Activated T-helper 1 cell treated with anti-CD3 and anti-CD28 coated beads, Interleukin-12 subunit alpha, Interleukin-12 subunit beta, Interleukin-2, Interleukin-4 antibody, amounts not matched to agents 30 ng/mL and 10 ng/mL and 1 ng/mL, durations not matched to agents 14 hours and 24 hours and 36 hours (primary cell): ENCODE results near the gene SMARCC2. TPM values are rescaled to one million over a fixed set of nuclear protein-coding genes. Genes with fewer than 3 reads are reported as not detected.

Experiments
- DNase-seq: peaks from one replicate; pipeline ENCODE4 v3.0.0; 2021; ENCODE audit warnings: low spot score
- H3K27ac Mint-ChIP-seq: one replicate; pipeline ENCODE4 v1.8.0; 2021; ENCODE audit warnings: mild to moderate bottlenecking, mixed read lengths
- H3K27me3 Mint-ChIP-seq: one replicate; pipeline ENCODE4 v1.8.0; 2022; ENCODE audit warnings: mild to moderate bottlenecking, moderate library complexity, mixed read lengths; ENCODE audit not compliant: insufficient read depth
- H3K36me3 Mint-ChIP-seq: one replicate; pipeline ENCODE4 v1.8.0; 2021; ENCODE audit warnings: low read depth, mixed read lengths
- H3K4me1 Mint-ChIP-seq: one replicate; pipeline ENCODE4 v1.8.0; 2021; ENCODE audit warnings: low read depth, mixed read lengths
- H3K4me3 Mint-ChIP-seq: one replicate; pipeline ENCODE4 v1.8.0; 2021; ENCODE audit warnings: mild to moderate bottlenecking, moderate library complexity, mixed read lengths
- H3K9me3 Mint-ChIP-seq: one replicate; pipeline ENCODE4 v1.8.0; 2021; ENCODE audit warnings: mixed read lengths
- intact Hi-C: fragments of 100-400 bp; cut with micrococcal nuclease; formaldehyde crosslinking; loops from one replicate; pipeline ENCODE4 v1.15.1; 2024
- total RNA-seq: library from RNA; stranded (reverse); gene quantifications from 2 replicates; pipeline ENCODE4 v1.2.3, GENCODE V29; 2022

SMARCC2 gene
- 124 and 132 TPM in 2 replicates for total RNA-seq

DNA sequence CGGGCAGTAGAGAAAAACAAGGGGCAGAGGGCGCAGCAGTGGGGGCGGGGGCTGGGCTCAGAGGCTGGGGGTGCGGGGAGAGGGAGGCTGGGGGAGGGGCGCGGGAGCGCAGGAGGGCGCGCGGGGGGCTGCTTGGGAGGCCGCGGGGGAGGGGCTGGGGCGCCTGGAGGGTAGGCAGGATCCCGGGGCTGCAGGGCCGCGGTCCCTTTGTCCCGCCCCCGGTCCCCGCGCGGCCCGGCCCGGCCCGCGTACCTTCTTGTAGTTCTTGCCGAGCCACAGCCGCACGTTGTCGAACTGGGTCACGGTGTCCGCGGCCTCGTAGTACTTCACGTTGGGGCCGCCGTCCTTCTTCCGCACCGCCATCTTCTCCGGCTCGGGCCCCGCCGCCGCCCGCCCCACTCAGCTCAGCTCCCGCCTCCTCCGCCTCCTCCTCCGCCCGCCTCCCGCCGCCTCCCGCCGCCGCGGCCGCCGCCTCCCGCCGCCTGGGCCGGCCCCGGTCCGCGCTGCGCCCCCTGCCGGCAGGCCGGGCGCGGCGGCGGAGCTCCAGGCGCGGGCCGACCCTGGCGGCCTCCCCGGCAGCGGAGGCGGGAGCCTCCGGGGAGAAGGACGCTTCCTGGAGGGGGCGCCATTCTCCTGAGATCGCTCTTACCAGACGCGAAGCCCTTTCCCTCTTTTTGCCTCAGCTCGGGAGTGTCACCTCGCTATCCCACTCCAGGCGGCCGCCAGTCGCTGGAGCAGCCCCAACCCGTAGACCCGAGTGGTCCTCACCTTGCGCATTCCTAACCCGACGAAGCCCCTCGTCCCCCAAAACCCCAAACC lies at the start of gene SMARCC2:
Gene SMARCC2 (minus strand): TSS at position 385 of the 819 bp plus-strand sequence. CDS start 22 bp downstream, at position 363.
- no peaks in the 10 kb centered on the region for H3K9me3 Mint-ChIP-seq

DNA sequence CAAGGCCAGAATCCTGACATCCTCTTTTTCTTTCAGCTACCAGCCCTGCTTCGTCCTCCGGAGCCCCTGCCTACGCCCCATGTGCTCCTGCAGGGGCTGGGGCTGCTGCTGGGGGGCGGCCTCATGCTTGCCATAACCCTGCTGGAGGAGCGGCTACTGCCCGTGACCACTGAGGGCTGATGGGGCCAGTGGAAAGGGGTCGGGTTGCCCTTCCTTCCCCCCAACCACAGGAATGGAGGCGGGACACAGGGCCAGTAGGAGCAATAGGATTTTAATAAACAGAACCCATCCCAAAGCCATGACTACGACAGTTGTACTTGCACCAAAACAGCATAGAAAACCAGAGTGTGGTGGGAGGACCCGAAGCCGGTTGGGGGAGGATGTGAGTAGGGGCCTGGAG lies 48.3 kb upstream of the SMARCC2 start:
- Mint-ChIP-seq H3K4me3 (no peak overlapping the region), H3K9me3 (no peaks in the 10 kb centered on the region), H3K36me3 (peaks cover 10% of the 10 kb centered on the region), H3K4me1 (no peaks in the 10 kb centered on the region), H3K27ac (no peak overlapping the region), H3K27me3 (no peaks in the 10 kb centered on the region)
- intact Hi-C loops, result no loop called here
- no peak for DNase-seq

More for the DNA sequence above, at the start of gene SMARCC2:
- intact Hi-C loops, result loop anchor here (1.0 to 10.0 kb wide), 5 partner anchors 63 to 451 kb away; partner anchors contain the start of gene RPS26
- peak within 1 kb of the TSS; percentile 95 for H3K4me3 Mint-ChIP-seq
- DNase-seq, result peak; percentile 85
- peaks cover 55% of the 10 kb centered on the region for H3K4me1 Mint-ChIP-seq
- H3K27ac Mint-ChIP-seq, result peak within 1 kb of the TSS; percentile 96
- peaks cover 20% of the 10 kb centered on the region for H3K36me3 Mint-ChIP-seq
- peaks cover 2% of the 10 kb centered on the region for H3K27me3 Mint-ChIP-seq

DNA sequence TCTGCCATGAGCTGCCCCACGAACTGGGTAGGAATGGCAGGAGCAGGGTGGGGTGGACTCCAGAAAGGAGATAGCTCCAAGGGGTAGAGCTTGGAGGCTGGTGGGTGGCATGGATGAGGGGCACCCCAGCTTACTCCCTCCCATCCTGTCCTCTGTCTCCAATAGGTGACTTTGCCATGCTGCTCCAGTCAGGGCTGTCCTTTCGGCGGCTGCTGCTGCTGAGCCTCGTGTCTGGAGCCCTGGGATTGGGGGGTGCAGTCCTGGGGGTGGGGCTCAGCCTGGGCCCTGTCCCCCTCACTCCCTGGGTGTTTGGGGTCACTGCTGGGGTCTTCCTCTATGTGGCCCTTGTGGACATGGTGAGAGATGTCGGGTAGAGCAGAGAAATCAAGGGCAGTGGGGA lies 47.7 kb upstream of the SMARCC2 start:
- Mint-ChIP-seq H3K4me1 (no peaks in the 10 kb centered on the region), H3K36me3 (peaks cover 9% of the 10 kb centered on the region), H3K9me3 (no peaks in the 10 kb centered on the region), H3K27me3 (no peaks in the 10 kb centered on the region), H3K4me3 (no peak overlapping the region), H3K27ac (no peak overlapping the region)
- DNase-seq, result no peak
- intact Hi-C loops, result no loop called here

DNA sequence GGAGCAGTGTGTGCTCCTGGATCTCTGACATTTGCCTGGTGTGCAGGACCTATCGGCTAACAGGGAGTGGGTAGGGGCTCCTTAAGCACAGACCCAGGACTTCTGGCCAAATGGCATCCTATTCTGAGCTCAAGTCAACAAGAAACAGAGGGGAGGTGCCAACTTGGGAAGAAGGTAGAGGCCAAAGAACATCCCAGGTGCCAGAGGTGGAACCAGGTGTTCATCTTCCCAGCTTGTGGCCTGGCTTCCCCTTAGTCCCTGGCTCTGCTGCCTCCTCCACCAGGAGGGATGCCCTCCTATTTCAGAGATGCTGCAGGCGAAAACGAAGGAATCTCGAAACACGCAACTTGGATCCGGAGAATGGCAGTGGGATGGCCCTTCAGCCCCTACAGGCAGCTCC lies 46.8 kb upstream of the SMARCC2 start:
- no peaks in the 10 kb centered on the region for H3K4me1 Mint-ChIP-seq
- H3K4me3 Mint-ChIP-seq, result no peak overlapping the region
- no peaks in the 10 kb centered on the region for H3K9me3 Mint-ChIP-seq
- DNase-seq, result no peak
- intact Hi-C loops, result no loop called here
- H3K36me3 Mint-ChIP-seq, result peaks cover 4% of the 10 kb centered on the region
- H3K27ac Mint-ChIP-seq, result no peak overlapping the region
- H3K27me3 Mint-ChIP-seq, result no peaks in the 10 kb centered on the region

DNA sequence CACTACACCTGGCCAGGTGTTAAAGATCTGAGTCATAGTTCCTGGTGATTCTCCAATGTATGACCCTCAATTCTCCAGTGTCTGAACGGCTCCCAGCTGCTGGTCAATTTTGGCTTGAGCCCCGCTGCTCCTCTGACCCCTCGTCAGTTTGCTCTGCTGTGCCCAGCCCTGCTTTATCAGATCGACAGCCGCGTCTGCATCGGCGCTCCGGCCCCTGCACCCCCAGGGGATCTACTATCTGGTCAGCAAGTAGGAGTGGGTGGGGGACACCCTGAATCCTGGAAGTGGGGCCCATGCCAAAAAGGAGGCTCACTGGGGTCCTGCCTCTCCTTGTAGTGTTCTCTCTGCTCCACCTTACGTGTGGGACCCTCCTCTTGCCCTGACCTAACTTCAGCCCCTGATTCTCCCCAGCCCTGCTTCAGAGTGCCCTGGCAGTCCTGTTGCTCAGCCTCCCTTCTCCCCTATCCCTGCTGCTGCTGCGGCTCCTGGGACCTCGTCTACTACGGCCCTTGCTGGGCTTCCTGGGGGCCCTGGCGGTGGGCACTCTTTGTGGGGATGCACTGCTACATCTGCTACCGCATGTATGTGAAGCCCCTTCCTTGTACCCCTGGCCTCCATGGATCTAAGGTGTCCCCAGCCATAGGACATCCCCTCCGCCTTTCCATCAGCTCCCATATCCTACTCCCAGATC lies 45.6 kb upstream of the SMARCC2 start:
- Mint-ChIP-seq H3K9me3 (no peaks in the 10 kb centered on the region), H3K4me1 (no peaks in the 10 kb centered on the region), H3K27ac (no peak overlapping the region), H3K36me3 (peaks cover 5% of the 10 kb centered on the region), H3K27me3 (no peaks in the 10 kb centered on the region), H3K4me3 (no peak overlapping the region)
- intact Hi-C loops, result no loop called here
- DNase-seq, result no peak

DNA sequence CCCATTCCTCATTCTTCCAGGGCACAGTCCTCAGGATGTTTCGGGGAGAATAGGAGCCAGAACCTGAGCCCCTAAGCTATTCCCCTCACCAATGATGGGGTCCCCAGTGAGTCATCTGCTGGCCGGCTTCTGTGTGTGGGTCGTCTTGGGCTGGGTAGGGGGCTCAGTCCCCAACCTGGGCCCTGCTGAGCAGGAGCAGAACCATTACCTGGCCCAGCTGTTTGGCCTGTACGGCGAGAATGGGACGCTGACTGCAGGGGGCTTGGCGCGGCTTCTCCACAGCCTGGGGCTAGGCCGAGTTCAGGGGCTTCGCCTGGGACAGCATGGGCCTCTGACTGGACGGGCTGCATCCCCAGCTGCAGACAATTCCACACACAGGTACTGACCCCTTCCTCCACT lies 41.9 kb upstream of the SMARCC2 start:
- Mint-ChIP-seq H3K36me3 (peaks cover 9% of the 10 kb centered on the region), H3K27ac (no peak overlapping the region), H3K27me3 (no peaks in the 10 kb centered on the region), H3K9me3 (no peaks in the 10 kb centered on the region), H3K4me1 (no peaks in the 10 kb centered on the region), H3K4me3 (no peak overlapping the region)
- intact Hi-C loops, result no loop called here
- DNase-seq, result no peak

DNA sequence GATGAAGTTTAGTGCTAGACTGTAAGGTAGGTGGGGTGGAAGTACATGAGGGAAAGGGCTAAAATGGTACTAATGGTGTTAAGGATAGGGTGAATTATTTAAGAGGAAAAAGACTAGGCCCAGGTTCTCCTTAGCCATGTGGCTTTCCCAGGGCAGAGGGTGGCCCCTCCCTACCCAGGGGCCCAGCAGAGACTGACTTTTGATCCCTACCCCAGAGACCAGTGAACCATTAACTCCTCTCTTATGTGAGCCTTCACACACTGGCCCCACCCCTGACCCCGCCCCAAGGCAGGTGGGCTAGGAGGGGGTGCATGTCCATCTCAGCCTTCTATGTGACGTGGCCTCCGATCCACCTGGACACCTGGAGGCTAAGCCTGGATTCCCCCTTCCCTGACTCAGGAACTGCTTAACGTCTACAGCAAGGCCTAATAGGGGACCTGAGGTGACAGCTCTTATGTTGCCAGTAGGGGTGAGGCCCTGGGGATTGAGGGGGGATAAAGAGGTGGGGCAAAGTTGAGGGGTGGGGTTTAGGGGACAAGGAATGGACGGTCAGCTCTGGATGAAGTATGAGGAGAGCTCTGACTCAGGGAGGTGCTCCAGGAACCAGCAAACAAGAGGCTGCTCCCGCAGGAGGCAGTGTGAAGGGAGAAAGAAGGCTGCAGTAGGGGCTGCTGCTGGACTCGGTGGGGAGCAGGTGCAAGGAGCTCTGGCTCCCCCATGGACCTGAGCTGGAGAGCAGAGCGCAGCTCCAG lies 41.3 kb upstream of the SMARCC2 start:
- intact Hi-C loops, result no loop called here
- Mint-ChIP-seq H3K4me3 (no peak overlapping the region), H3K4me1 (peaks cover 6% of the 10 kb centered on the region), H3K9me3 (no peaks in the 10 kb centered on the region), H3K27ac (no peak overlapping the region), H3K27me3 (no peaks in the 10 kb centered on the region), H3K36me3 (peaks cover 10% of the 10 kb centered on the region)
- no peak for DNase-seq

DNA sequence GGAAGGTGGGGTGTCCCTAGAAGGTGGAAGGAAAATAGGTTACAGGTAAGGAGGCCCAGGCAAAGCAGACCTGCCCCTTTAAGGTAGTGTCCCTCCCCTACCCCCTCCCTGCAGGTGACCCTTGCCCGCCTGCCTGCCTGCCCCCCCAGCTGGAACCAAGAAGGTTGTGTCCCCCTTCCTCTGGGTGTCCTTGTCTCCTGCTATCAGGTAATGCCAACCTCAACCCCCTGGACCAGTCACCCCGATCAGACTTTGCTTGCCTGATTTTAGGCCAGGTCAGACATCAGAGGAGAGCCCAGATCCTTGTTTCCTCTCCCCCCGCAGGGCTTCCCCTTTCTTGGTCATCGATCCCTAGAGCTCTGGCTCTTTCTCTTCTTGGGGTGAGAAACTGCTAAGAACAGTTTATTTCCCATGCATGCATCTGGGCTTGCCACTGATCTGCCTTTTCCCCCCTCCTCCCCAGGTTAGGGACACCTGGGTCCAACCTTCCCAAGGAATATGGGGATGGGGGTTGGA lies 40.7 kb upstream of the SMARCC2 start, which contains the start of gene SLC39A5:
Gene SLC39A5 (plus strand): TSS at position 136 of the 516 bp plus-strand sequence. CDS start 1,224 bp downstream, outside the sequence.
- Mint-ChIP-seq H3K27ac (no peak within 1 kb of the TSS), H3K9me3 (no peaks in the 10 kb centered on the region), H3K27me3 (no peaks in the 10 kb centered on the region), H3K4me1 (peaks cover 12% of the 10 kb centered on the region), H3K4me3 (no peak within 1 kb of the TSS), H3K36me3 (peaks cover 15% of the 10 kb centered on the region)
- intact Hi-C loops, result no loop called here
- DNase-seq, result no peak

DNA sequence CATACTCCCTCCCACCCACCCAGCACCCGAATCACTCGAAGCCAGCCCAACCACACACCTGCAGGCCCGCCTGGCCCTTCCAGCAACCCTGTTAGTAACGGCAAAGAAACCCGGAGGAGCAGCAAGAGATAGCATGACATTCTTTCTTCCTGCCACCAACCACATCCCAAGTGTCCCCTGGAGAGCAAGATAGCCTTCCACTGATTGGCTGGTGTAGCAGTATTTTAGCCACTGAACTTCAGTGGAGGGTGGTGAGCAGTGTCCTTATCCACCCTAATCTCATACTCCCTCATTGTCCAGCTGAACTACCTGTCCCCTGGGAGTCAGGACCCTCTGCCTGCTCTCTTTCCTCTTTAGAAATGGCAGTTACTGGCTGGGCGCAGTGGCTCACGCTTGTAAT lies 39.8 kb upstream of the SMARCC2 start:
- no peaks in the 10 kb centered on the region for H3K27me3 Mint-ChIP-seq
- no peak for DNase-seq
- H3K36me3 Mint-ChIP-seq, result peaks cover 15% of the 10 kb centered on the region
- no peaks in the 10 kb centered on the region for H3K9me3 Mint-ChIP-seq
- intact Hi-C loops, result no loop called here
- no peak overlapping the region for H3K27ac Mint-ChIP-seq
- peaks cover 17% of the 10 kb centered on the region for H3K4me1 Mint-ChIP-seq
- no peak overlapping the region for H3K4me3 Mint-ChIP-seq

DNA sequence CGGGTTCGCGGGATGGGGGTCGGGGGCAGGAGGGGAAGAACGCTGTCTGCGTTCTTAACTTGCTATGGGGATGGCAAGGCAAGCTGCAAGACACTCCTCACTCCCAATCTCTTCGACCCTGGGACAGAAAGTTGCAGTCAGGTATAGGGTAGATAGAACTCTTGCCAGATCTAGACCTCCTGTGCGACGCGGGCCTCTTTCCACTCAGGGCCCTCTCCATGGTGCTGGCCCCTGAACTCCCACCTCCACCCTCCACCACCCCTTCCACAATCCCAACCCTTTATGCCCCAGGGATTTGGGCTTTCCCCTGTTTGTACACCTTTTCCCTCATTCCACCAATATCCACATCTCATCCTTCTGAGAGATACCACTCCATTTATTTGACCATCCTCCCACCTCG lies 35.7 kb upstream of the SMARCC2 start:
- H3K27me3 Mint-ChIP-seq, result no peaks in the 10 kb centered on the region
- intact Hi-C loops, result loop anchor here (1.0 to 5.0 kb wide), 9 partner anchors 19 to 408 kb away; partner anchors contain the start of genes ANKRD52, DGKA, ORMDL2 and RAB5B
- H3K27ac Mint-ChIP-seq, result peak overlapping the region; percentile 81
- no peak for DNase-seq
- H3K4me3 Mint-ChIP-seq, result peak overlapping the region; percentile 99
- H3K9me3 Mint-ChIP-seq, result no peaks in the 10 kb centered on the region
- H3K36me3 Mint-ChIP-seq, result peaks cover 16% of the 10 kb centered on the region
- peaks cover 51% of the 10 kb centered on the region for H3K4me1 Mint-ChIP-seq

DNA sequence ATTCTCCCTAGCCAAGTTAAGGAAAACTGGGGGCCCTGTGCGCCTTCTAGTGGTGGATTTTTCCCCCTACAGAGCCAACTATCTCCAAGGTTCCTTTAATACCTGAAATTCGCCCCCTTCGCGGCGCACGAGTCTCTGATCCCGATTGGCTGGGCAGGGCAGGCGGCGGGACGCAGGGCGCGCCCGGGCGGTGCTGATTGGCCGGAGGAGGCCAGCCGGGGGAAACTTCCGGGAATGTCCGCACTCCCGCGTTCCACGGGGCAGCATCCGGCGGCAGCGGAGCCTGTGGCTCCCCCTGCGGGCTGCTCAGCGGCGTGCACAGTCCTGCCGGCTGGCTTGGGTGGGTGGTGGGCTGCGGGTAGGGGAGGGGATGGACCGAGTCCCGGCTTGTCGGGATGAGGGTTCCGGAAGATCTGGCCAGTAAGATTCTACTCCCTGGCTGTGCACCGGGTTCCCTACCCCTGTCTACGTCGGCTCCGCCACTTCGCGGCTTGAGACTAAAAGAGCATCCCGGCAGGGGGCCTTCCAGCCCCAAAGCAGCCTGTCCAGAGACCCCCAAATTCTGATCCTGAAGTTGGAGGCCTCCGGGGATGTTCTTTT lies 34.9 kb upstream of the SMARCC2 start, which contains the start of gene NABP2:
Gene NABP2 (plus strand): TSS at position 241 of the 600 bp plus-strand sequence. CDS start 515 bp downstream, outside the sequence.
- H3K27me3 Mint-ChIP-seq, result no peaks in the 10 kb centered on the region

DNA sequence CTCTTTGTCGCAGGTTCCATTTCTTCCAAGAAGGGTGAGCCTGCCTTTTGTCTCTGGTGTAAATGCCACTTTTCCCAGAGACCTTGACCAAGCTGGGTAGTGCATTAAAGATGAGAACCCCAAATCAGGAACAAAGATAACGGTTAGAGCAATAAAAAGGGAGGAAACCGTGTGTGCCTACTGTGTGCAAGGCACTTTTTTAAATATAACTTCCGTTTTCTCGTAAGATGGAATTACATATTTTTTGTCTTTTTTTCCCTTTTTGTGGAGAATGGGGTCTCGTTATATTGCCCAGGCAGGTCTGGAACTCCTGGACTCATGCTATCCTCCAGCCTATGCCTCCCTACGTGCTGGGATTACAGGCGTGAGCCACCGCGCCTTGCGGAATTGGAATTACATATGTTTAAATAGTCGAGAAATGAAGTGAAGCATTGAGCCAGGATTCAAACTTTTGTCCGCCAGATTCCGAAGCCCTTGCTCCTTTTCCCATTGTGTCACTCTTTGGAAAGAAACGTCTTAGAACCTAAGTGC lies 34.4 kb upstream of the SMARCC2 start:
- DNase-seq, result no peak
- H3K36me3 Mint-ChIP-seq, result peaks cover 16% of the 10 kb centered on the region
- H3K27ac Mint-ChIP-seq, result peak overlapping the region; percentile 81
- H3K9me3 Mint-ChIP-seq, result no peaks in the 10 kb centered on the region
- no peaks in the 10 kb centered on the region for H3K27me3 Mint-ChIP-seq
- intact Hi-C loops, result loop anchor here (1.0 to 5.0 kb wide), 12 partner anchors 17 to 485 kb away; partner anchors contain the start of genes ANKRD52, COQ10A, DGKA and ORMDL2
- H3K4me1 Mint-ChIP-seq, result peaks cover 51% of the 10 kb centered on the region
- H3K4me3 Mint-ChIP-seq, result peak overlapping the region; percentile 99

More for the DNA sequence above, 34.9 kb upstream of the SMARCC2 start, which contains the start of gene NABP2:
- intact Hi-C loops, result loop anchor here (1.0 to 5.0 kb wide), 9 partner anchors 18 to 407 kb away; partner anchors contain the start of genes ANKRD52, DGKA, ORMDL2 and RAB5B
- Mint-ChIP-seq H3K36me3 (peaks cover 16% of the 10 kb centered on the region), H3K4me1 (peaks cover 51% of the 10 kb centered on the region), H3K9me3 (no peaks in the 10 kb centered on the region), H3K27ac (peak within 1 kb of the TSS; percentile 81), H3K4me3 (peak within 1 kb of the TSS; percentile 99)
- peak; percentile 94 for DNase-seq
